ENCODE data around the gene CNGA4. TPM values are rescaled to one million over a fixed set of nuclear protein-coding genes. Genes with fewer than 3 reads are reported as not detected.

CNGA4 gene
- total RNA-seq, 2 experiments from 2014 or later = 0.16 to 0.29 TPM

- Mint-ChIP-seq H3K4me1 (ENCODE audit: low read depth) (peaks cover 38% of the 10 kb centered on the region), H3K27me3 (ENCODE audit: low read depth) (no peaks in the 10 kb centered on the region), H3K4me3 (no peak overlapping the region), H3K9me3 (ENCODE audit: insufficient read depth) (no peaks in the 10 kb centered on the region), H3K36me3 (ENCODE audit: low read depth) (peaks cover 20% of the 10 kb centered on the region), H3K27ac (no peak overlapping the region)
- no peak for ATAC-seq
- no peak for DNase-seq
- ChIA-PET CTCF (no interaction called here), POLR2A (interaction anchor here (0.6 kb wide), 1 partner anchor 507 kb away, joined by 3 read pairs; no protein-coding TSS in a partner anchor)
Observed at GRCh38 chr11:6228520-6228919, 10.4 kb upstream of the CNGA4 start.

- Mint-ChIP-seq H3K36me3 (ENCODE audit: low read depth) (peaks cover 17% of the 10 kb centered on the region), H3K27me3 (ENCODE audit: low read depth) (no peaks in the 10 kb centered on the region), H3K4me1 (ENCODE audit: low read depth) (peaks cover 45% of the 10 kb centered on the region), H3K9me3 (ENCODE audit: insufficient read depth) (no peaks in the 10 kb centered on the region), H3K27ac (peak overlapping the region; percentile 63), H3K4me3 (peak overlapping the region; percentile 52)
- CTCF ChIA-PET = interaction anchor here (1.2 kb wide), 1 partner anchor 21 kb away, joined by 5 read pairs; no protein-coding TSS in a partner anchor
- DNase-seq (peak; percentile 62), ATAC-seq (no peak)
- POLR2A ChIA-PET = interaction anchor here (1.3 kb wide), 1 partner anchor 34 kb away, joined by 5 read pairs; no protein-coding TSS in a partner anchor
Observed at GRCh38 chr11:6229911-6230310, 9.0 kb upstream of the CNGA4 start.

- no peaks in the 10 kb centered on the region for H3K9me3 Mint-ChIP-seq (ENCODE audit: insufficient read depth)
- ATAC-seq = no peak
- H3K4me1 Mint-ChIP-seq (ENCODE audit: low read depth) = peaks cover 38% of the 10 kb centered on the region
- no peaks in the 10 kb centered on the region for H3K27me3 Mint-ChIP-seq (ENCODE audit: low read depth)
- ChIA-PET POLR2A (no interaction called here), CTCF (interaction anchor here (0.6 to 3.0 kb wide), 2 partner anchors 19 to 131 kb away, joined by 3 to 13 read pairs; no protein-coding TSS in a partner anchor)
- H3K36me3 Mint-ChIP-seq (ENCODE audit: low read depth) = peaks cover 12% of the 10 kb centered on the region
- H3K27ac Mint-ChIP-seq = no peak overlapping the region
- H3K4me3 Mint-ChIP-seq = peak overlapping the region; percentile 31
- no peak for DNase-seq
Observed at GRCh38 chr11:6232899-6233298, 6.0 kb upstream of the CNGA4 start.

- ChIA-PET POLR2A (interaction anchor here (1.0 kb wide), 1 partner anchor 37 kb away, joined by 4 read pairs; no protein-coding TSS in a partner anchor), CTCF (interaction anchor here (0.9 to 3.0 kb wide), 4 partner anchors 17 to 145 kb away, joined by 3 to 13 read pairs (median 3); no protein-coding TSS in a partner anchor)
- peaks cover 11% of the 10 kb centered on the region for H3K36me3 Mint-ChIP-seq (ENCODE audit: low read depth)
- peak overlapping the region; percentile 98 for H3K4me3 Mint-ChIP-seq
- no peaks in the 10 kb centered on the region for H3K9me3 Mint-ChIP-seq (ENCODE audit: insufficient read depth)
- peaks cover 36% of the 10 kb centered on the region for H3K4me1 Mint-ChIP-seq (ENCODE audit: low read depth)
- peak overlapping the region; percentile 95 for H3K27ac Mint-ChIP-seq
- peak; percentile 1 for ATAC-seq
- no peaks in the 10 kb centered on the region for H3K27me3 Mint-ChIP-seq (ENCODE audit: low read depth)
- DNase-seq = no peak
Observed at GRCh38 chr11:6233984-6234386, 4.9 kb upstream of the CNGA4 start.

GRCh38 chr11:6234387-6235107 is 4.3 kb upstream of the CNGA4 start, which contains the start of gene FHIP1B:
Gene FHIP1B, minus strand, starts transcription at chr11:6234636. Its CDS starts 10,120 bp downstream, at chr11:6224516.
- Mint-ChIP-seq H3K27me3 (ENCODE audit: low read depth) (no peaks in the 10 kb centered on the region), H3K4me3 (peak within 1 kb of the TSS; percentile 98), H3K4me1 (ENCODE audit: low read depth) (peaks cover 32% of the 10 kb centered on the region), H3K36me3 (ENCODE audit: low read depth) (peaks cover 6% of the 10 kb centered on the region), H3K27ac (peak within 1 kb of the TSS; percentile 95), H3K9me3 (ENCODE audit: insufficient read depth) (no peaks in the 10 kb centered on the region)
- ChIA-PET POLR2A (interaction anchor here (0.6 to 1.4 kb wide), 3 partner anchors 12 to 38 kb away, joined by 3 to 5 read pairs (median 4); partner anchors contain the start of gene C11orf42), CTCF (interaction anchor here (0.9 to 3.0 kb wide), 6 partner anchors 17 to 144 kb away, joined by 3 to 13 read pairs (median 3); no protein-coding TSS in a partner anchor)
- DNase-seq (peak; percentile 100), ATAC-seq (peak; percentile 96)

GRCh38 chr11:6237266-6237665 is 1.6 kb upstream of the CNGA4 start:
- no peak for DNase-seq
- ATAC-seq = no peak
- no peaks in the 10 kb centered on the region for H3K9me3 Mint-ChIP-seq (ENCODE audit: insufficient read depth)
- no peak overlapping the region for H3K27ac Mint-ChIP-seq
- peaks cover 16% of the 10 kb centered on the region for H3K4me1 Mint-ChIP-seq (ENCODE audit: low read depth)
- ChIA-PET CTCF (interaction anchor here (0.7 to 3.4 kb wide), 3 partner anchors 14 to 142 kb away, joined by 3 to 31 read pairs (median 4); no protein-coding TSS in a partner anchor), POLR2A (no interaction called here)
- no peak overlapping the region for H3K4me3 Mint-ChIP-seq
- peaks cover 2% of the 10 kb centered on the region for H3K36me3 Mint-ChIP-seq (ENCODE audit: low read depth)
- H3K27me3 Mint-ChIP-seq (ENCODE audit: low read depth) = no peaks in the 10 kb centered on the region

- POLR2A ChIA-PET = no interaction called here
- peaks cover 2% of the 10 kb centered on the region for H3K36me3 Mint-ChIP-seq (ENCODE audit: low read depth)
- no peaks in the 10 kb centered on the region for H3K9me3 Mint-ChIP-seq (ENCODE audit: insufficient read depth)
Observed at GRCh38 chr11:6237761-6238302, 1.1 kb upstream of the CNGA4 start.

GRCh38 chr11:6240139-6240538 is 1.2 kb downstream of the CNGA4 start:
- H3K27me3 Mint-ChIP-seq (ENCODE audit: low read depth) = peaks cover 13% of the 10 kb centered on the region
- POLR2A ChIA-PET = no interaction called here

More at GRCh38 chr11:6237761-6238302, 1.1 kb upstream of the CNGA4 start:
- Mint-ChIP-seq H3K4me1 (ENCODE audit: low read depth) (peaks cover 15% of the 10 kb centered on the region), H3K27ac (no peak overlapping the region), H3K27me3 (ENCODE audit: low read depth) (peaks cover 3% of the 10 kb centered on the region), H3K4me3 (no peak overlapping the region)
- DNase-seq (no peak), ATAC-seq (no peak)
- CTCF ChIA-PET = interaction anchor here (0.7 to 3.4 kb wide), 2 partner anchors 13 to 125 kb away, joined by 3 to 31 read pairs; no protein-coding TSS in a partner anchor

GRCh38 chr11:6240781-6241180 is 1.9 kb downstream of the CNGA4 start:
- no peak overlapping the region for H3K27ac Mint-ChIP-seq
- no peak overlapping the region for H3K4me3 Mint-ChIP-seq
- H3K27me3 Mint-ChIP-seq (ENCODE audit: low read depth) = peaks cover 16% of the 10 kb centered on the region
- ATAC-seq (no peak), DNase-seq (no peak)
- POLR2A ChIA-PET = no interaction called here
- no peaks in the 10 kb centered on the region for H3K9me3 Mint-ChIP-seq (ENCODE audit: insufficient read depth)
- no peaks in the 10 kb centered on the region for H3K4me1 Mint-ChIP-seq (ENCODE audit: low read depth)
- no peaks in the 10 kb centered on the region for H3K36me3 Mint-ChIP-seq (ENCODE audit: low read depth)
- CTCF ChIA-PET = no interaction called here

More at GRCh38 chr11:6240139-6240538, 1.2 kb downstream of the CNGA4 start:
- Mint-ChIP-seq H3K36me3 (ENCODE audit: low read depth) (no peaks in the 10 kb centered on the region), H3K9me3 (ENCODE audit: insufficient read depth) (no peaks in the 10 kb centered on the region), H3K4me3 (no peak overlapping the region), H3K4me1 (ENCODE audit: low read depth) (peaks cover 3% of the 10 kb centered on the region), H3K27ac (no peak overlapping the region)
- DNase-seq (no peak), ATAC-seq (no peak)
- CTCF ChIA-PET = no interaction called here

- DNase-seq = no peak
- ATAC-seq = no peak
Observed at GRCh38 chr11:6241316-6241715, 2.4 kb downstream of the CNGA4 start.

GRCh38 chr11:6245536-6245935 is 6.6 kb downstream of the CNGA4 start:
- POLR2A ChIA-PET = no interaction called here
- ATAC-seq (no peak), DNase-seq (no peak)
- CTCF ChIA-PET = no interaction called here
- H3K27me3 Mint-ChIP-seq (ENCODE audit: low read depth) = peaks cover 20% of the 10 kb centered on the region
- no peak overlapping the region for H3K4me3 Mint-ChIP-seq
- no peaks in the 10 kb centered on the region for H3K36me3 Mint-ChIP-seq (ENCODE audit: low read depth)
- no peak overlapping the region for H3K27ac Mint-ChIP-seq
- no peaks in the 10 kb centered on the region for H3K9me3 Mint-ChIP-seq (ENCODE audit: insufficient read depth)
- no peaks in the 10 kb centered on the region for H3K4me1 Mint-ChIP-seq (ENCODE audit: low read depth)

More at GRCh38 chr11:6241316-6241715, 2.4 kb downstream of the CNGA4 start:
- peaks cover 16% of the 10 kb centered on the region for H3K27me3 Mint-ChIP-seq (ENCODE audit: low read depth)
- ChIA-PET POLR2A (no interaction called here), CTCF (no interaction called here)
- no peaks in the 10 kb centered on the region for H3K9me3 Mint-ChIP-seq (ENCODE audit: insufficient read depth)
- no peak overlapping the region for H3K4me3 Mint-ChIP-seq
- H3K36me3 Mint-ChIP-seq (ENCODE audit: low read depth) = no peaks in the 10 kb centered on the region
- no peaks in the 10 kb centered on the region for H3K4me1 Mint-ChIP-seq (ENCODE audit: low read depth)
- no peak overlapping the region for H3K27ac Mint-ChIP-seq

- Mint-ChIP-seq H3K4me3 (no peak overlapping the region), H3K27ac (no peak overlapping the region), H3K4me1 (ENCODE audit: low read depth) (no peaks in the 10 kb centered on the region), H3K36me3 (ENCODE audit: low read depth) (no peaks in the 10 kb centered on the region), H3K27me3 (ENCODE audit: low read depth) (peaks cover 16% of the 10 kb centered on the region), H3K9me3 (ENCODE audit: insufficient read depth) (no peaks in the 10 kb centered on the region)
- ATAC-seq (no peak), DNase-seq (no peak)
- POLR2A ChIA-PET = no interaction called here
- CTCF ChIA-PET = interaction anchor here (0.9 kb wide), 1 partner anchor 27 kb away, joined by 3 read pairs; no protein-coding TSS in a partner anchor
Observed at GRCh38 chr11:6248248-6248647, 9.4 kb downstream of the CNGA4 start.

All from activated CD8-positive, alpha-beta T cell treated with anti-CD3 and anti-CD28 coated beads, Interleukin-2, amount 10 ng/mL, durations not matched to agents 7 days and 5 days (primary cell).